Hippocampal formation (tissue), 2 donors: ENCODE results near the gene CFAP46.

ENCODE experiments used
- DNase-seq, 2 donors: peaks; one replicate each; lab custom pipeline; 2025; lab: John Stamatoyannopoulos, UW

Gene CFAP46

GRCh38 chr10:132861884-132862461, 80.4 kb downstream of the CFAP46 start:
- DNase-seq: no peak

DNA sequence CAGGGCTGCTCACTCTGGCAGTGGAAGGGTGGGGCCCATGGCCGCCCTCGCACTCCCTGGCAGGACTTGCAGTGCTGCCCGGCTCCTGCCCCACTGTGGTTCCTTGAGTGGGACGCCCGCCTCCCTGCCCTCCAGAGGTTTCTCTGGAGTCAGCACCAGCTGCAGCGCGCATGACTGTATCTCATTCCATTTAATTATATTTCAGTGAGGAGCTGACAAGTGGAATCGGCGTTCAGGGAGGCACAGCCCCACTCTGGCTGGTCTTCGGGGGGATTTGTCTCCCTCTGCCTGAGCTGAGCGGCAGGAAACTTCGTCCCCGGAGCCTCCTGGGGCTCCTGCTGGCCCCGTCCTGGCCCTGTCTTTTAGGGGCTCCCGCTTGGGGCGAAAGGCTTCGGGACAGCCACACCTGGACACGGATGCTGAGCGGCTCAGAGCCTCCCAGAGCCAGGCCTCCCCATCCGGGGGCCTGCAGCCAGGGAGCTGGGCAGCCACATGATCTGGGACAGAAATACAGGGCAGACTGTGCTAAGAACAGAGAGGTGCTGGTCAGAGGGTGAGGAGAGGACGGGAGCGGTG, 81.2 kb downstream of the CFAP46 start:
- DNase-seq: no peak

GRCh38 chr10:132860532-132860931, 81.8 kb downstream of the CFAP46 start:
- no peak for DNase-seq

DNA sequence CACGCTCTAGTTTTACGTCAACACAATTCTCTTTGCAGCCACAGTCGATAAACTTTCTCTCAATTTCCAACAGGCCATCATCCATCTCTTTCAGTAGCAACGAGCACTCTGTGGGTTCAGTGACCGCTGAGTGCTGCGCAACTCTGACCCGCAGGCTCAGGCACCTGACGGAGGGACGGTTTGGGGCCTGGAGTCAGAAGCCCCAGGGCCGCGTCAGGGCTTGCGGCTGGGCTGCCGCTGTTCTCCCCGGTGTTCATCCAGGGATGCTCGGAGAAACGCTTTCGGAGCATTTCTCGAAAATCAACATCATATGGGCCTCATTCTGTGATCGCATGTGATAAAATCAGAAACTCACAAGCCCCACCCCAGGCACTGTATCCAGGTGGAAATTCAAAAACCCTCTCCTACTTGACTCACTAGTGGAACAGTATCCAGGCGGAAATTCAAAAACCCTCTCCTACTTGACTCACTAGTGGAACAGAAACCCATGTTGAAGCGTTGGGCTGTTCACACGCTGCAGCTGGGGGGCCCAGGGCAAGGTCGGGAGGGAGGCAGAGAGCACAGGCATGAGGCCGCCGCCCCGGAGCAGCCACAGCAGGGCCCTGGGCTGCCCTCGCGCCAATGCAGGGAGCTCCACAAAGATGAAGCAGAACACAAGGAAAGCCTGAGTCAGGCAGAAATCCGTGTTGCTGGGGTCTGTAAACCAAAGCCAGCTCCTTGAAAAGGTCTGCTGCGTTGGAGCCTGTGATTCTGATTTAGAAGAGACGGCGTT, 83.1 kb downstream of the CFAP46 start:
- DNase-seq: no peak

GRCh38 chr10:132858121-132859081, 84.0 kb downstream of the CFAP46 start:
- DNase-seq: no peak

- no peak for DNase-seq
These were observed 85.4 kb downstream of the CFAP46 start for GRCh38 chr10:132856869-132857524.

DNA sequence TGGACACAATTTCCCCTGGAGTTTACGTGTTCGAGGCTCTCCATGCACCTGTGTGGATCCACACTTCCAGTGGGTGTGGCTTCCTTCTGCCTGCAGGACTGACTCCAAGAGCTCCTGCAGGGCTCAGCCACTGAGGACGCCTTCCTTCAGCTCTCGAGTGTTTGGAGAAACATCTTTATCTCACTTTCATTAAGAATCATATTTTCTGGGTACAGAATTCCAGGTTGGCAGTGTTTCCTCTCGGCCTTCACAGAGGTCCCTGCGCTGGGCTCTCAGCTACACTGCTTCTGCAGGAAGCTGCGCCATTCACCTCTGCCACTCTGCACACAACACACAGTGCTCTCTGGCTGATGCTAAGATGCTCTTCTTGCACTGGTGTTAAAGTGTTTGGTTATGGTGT, 86.5 kb downstream of the CFAP46 start:
- no peak for DNase-seq

- DNase-seq: no peak
These were observed 90.9 kb downstream of the CFAP46 start for GRCh38 chr10:132851451-132851850.

DNA sequence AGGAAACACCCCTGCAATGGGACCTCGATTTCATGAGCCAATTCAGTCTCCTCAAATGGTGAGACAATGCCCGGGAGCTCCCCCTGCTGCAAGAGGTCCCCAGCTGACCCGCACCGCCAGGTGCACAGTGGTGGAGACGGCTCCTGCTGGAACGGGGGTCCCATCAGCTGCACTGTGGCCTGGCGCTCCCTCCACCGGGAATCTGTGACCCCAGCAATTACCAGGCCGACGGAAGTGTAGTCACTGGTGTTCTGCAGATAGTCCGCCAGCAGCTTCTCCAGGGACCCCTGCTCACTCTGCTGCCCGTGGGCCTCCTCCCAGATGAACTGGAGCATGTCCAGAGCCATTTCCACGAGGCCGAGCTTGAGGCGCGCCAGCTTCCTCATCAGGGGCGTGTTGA, 91.5 kb downstream of the CFAP46 start:
- no peak for DNase-seq

- DNase-seq: no peak
These were observed 92.1 kb downstream of the CFAP46 start for GRCh38 chr10:132850246-132850645.

GRCh38 chr10:132849546-132850031, 92.8 kb downstream of the CFAP46 start:
- no peak for DNase-seq

GRCh38 chr10:132848951-132849545, 93.3 kb downstream of the CFAP46 start:
- no peak for DNase-seq

GRCh38 chr10:132848291-132848701, 94.1 kb downstream of the CFAP46 start:
- no peak for DNase-seq

- no peak for DNase-seq
These were observed 94.5 kb downstream of the CFAP46 start for GRCh38 chr10:132847856-132848255.

DNA sequence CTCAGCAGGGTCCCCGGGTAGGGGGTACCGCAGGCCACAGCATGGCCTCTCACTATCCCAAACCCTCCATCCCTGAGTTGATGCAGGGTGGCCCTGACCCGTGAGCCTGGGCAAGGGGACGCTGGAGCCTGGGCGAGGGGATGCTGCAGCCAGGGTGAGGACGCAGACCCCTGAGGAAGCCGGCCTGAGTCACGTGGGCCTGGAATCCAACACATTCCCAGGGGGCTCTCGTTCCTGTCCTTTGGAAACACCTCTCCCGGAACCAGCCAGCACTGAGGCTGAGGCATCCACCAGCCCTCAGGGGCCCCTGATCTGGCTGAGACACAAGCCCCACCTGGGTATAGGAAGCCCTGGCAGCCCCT, 95.0 kb downstream of the CFAP46 start:
- DNase-seq: no peak

- DNase-seq: no peak
These were observed 95.5 kb downstream of the CFAP46 start for GRCh38 chr10:132846631-132847415.

- no peak for DNase-seq
These were observed 96.4 kb downstream of the CFAP46 start for GRCh38 chr10:132845780-132846595.

DNA sequence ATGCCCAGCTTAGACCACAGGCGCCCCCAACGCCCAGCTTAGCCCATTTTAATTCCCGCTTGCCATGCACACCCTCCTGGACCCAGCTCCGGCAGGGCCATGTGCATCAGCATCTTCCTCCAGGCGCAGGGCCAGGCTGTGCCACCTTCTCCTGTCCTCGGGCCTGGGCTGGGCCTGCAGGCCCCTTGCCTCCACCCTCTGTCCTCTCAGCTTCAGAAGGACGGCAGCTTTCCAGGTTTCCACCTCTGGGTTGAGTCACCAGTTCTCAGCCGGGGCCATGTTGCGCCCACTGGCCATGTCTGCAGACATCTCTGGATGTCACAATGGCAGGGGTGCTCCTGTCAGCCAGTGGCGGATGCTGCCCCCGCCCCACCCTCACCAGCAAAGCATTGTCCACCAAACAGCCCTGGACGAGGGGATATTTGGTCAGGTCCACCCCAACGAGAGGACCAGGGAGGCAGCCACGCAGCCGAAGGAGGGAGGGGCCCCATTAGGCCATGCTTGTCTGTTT, 97.3 kb downstream of the CFAP46 start:
- DNase-seq: no peak
